Activated naive CD8-positive, alpha-beta T cell treated with anti-CD3 and anti-CD28 coated beads for 36 hours (primary cell): ENCODE data around the gene MORN4. TPM values are rescaled to one million over a fixed set of nuclear protein-coding genes. Genes with fewer than 3 reads are reported as not detected.

Experiments used
- DNase-seq: peaks from one replicate; pipeline ENCODE4 v3.0.0; 2021
- H3K27ac Mint-ChIP-seq: one replicate; pipeline ENCODE4 v1.8.0; 2022; ENCODE audit warnings: mild to moderate bottlenecking, moderate library complexity, mixed read lengths
- H3K27me3 Mint-ChIP-seq: one replicate; pipeline ENCODE4 v1.8.0; 2022; ENCODE audit warnings: mild to moderate bottlenecking, mixed read lengths
- H3K36me3 Mint-ChIP-seq: one replicate; pipeline ENCODE4 v1.8.0; 2021; ENCODE audit warnings: mild to moderate bottlenecking, mixed read lengths
- H3K4me1 Mint-ChIP-seq: one replicate; pipeline ENCODE4 v1.8.0; 2021; ENCODE audit warnings: mixed read lengths
- H3K4me3 Mint-ChIP-seq: one replicate; pipeline ENCODE4 v1.8.0; 2022; ENCODE audit warnings: mild to moderate bottlenecking, moderate library complexity, mixed read lengths
- H3K9me3 Mint-ChIP-seq: one replicate; pipeline ENCODE4 v1.8.0; 2022; ENCODE audit warnings: mixed read lengths
- total RNA-seq, 2 experiments: library from RNA; stranded (reverse); gene quantifications; one replicate each; pipeline ENCODE4 v1.2.3, GENCODE V29; 2021

Gene MORN4
- total RNA-seq, 2 experiments from 2014 or later: 3.0 to 3.4 TPM

DNA sequence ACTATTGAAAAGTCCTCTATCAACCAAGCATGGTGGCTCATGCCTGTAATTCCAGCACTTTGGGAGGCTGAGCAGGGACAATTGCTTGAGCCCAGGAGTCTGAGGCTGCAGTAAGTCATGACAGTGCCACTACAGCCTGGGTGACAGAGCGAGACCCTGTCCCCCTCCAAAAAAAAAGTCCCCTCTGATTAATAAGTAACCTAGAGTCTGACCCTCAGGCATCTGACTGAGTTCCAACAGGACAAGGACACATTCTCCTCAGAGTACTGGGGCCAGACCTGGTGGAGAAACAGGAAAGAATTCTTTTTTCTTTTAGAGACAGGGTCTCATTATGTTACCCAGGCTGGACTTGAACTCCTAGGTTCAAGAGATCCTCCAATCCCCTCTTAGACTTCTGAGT, 10.0 kb downstream of the MORN4 start:
- Mint-ChIP-seq H3K4me1 (no peaks in the 10 kb centered on the region), H3K36me3 (no peaks in the 10 kb centered on the region), H3K4me3 (no peak overlapping the region), H3K9me3 (no peaks in the 10 kb centered on the region), H3K27ac (no peak overlapping the region), H3K27me3 (no peaks in the 10 kb centered on the region)
- DNase-seq: no peak

DNA sequence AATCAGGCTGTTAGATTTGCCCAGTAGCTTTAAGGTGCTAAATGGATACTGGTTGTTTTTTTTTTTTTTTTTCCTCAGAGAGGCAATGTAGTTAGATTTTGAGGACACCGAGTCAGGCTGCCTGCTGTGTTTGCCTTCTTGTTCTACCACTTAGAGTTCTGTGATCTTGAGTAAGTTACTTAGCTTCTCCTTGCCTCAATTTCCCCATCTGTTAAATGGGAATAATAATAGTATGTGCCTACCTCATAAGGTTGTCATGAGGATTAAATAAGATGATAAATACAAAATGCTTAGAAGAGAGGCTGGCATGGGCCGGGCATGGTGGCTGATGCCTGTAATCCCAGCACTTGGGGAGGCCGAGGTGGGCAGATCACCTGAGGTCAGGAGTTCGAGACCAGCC, 14.6 kb downstream of the MORN4 start:
- DNase-seq: no peak
- H3K36me3 Mint-ChIP-seq: no peaks in the 10 kb centered on the region
- no peaks in the 10 kb centered on the region for H3K4me1 Mint-ChIP-seq
- H3K9me3 Mint-ChIP-seq: no peaks in the 10 kb centered on the region
- no peak overlapping the region for H3K4me3 Mint-ChIP-seq
- H3K27me3 Mint-ChIP-seq: no peaks in the 10 kb centered on the region
- H3K27ac Mint-ChIP-seq: no peak overlapping the region

DNA sequence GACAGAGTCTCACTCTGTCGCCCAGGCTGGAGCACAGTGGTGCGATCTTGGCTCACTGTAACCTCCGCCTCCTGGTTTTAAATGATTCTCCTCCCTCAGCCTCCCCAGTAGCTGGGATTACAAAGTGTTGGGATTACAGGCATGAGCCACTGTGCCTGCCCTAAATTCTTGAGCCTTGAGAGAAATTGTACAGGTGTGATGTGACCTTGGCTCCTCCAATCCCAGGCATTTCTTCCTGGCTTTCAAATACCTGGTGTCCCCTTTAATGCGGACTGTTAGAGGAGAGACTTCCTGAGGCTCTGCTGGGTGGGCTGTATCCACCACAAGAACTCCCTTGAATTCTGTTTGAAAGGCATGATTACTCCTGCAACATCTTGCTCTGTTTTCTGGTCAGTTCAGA, 15.0 kb downstream of the MORN4 start:
- no peak overlapping the region for H3K4me3 Mint-ChIP-seq
- no peak overlapping the region for H3K27ac Mint-ChIP-seq
- no peaks in the 10 kb centered on the region for H3K4me1 Mint-ChIP-seq
- no peaks in the 10 kb centered on the region for H3K9me3 Mint-ChIP-seq
- DNase-seq: no peak
- H3K27me3 Mint-ChIP-seq: no peaks in the 10 kb centered on the region
- H3K36me3 Mint-ChIP-seq: no peaks in the 10 kb centered on the region

DNA sequence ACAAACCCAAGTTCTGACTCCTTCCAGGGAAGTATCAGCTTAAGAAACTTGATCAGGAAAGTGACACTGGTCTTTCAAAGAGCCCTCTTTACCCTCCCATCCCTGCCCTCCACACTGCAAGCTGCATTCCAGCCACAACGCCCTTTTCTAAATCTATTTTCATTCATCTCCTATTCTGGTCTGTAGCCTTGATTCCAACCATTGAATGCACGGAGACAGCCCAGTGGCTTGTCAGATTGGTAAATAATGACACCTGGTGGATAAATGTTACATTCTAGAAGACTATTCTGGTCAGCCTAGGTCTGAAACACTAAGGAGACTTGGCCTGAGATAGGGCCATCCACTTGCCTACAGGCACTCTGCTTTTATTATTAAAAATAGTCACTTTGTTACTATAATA, 20.9 kb downstream of the MORN4 start:
- Mint-ChIP-seq H3K36me3 (no peaks in the 10 kb centered on the region), H3K27ac (no peak overlapping the region), H3K9me3 (no peaks in the 10 kb centered on the region), H3K4me1 (no peaks in the 10 kb centered on the region), H3K4me3 (no peak overlapping the region), H3K27me3 (no peaks in the 10 kb centered on the region)
- DNase-seq: no peak

DNA sequence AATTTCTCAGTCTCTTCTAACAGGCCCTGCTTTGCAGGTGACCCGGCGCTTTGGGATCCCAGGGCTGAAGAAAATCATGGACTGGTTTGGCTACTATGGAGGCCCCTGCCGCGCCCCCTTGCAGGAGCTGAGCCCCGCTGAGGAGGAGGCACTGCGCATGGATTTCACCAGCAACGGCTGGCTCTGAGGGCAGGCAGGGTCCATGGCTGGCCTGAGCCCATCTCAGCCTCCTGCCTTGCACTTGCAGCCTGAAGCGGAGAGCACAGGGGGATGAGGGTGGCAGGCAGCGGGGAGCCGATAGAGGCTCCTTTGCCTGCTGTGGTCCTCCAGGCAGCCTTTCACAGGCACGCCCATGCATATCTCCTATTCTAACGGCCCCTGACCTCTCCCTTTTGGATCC, 21.8 kb downstream of the MORN4 start:
- Mint-ChIP-seq H3K27ac (no peak overlapping the region), H3K4me1 (no peaks in the 10 kb centered on the region), H3K36me3 (no peaks in the 10 kb centered on the region), H3K27me3 (no peaks in the 10 kb centered on the region), H3K4me3 (no peak overlapping the region), H3K9me3 (no peaks in the 10 kb centered on the region)
- DNase-seq: no peak

DNA sequence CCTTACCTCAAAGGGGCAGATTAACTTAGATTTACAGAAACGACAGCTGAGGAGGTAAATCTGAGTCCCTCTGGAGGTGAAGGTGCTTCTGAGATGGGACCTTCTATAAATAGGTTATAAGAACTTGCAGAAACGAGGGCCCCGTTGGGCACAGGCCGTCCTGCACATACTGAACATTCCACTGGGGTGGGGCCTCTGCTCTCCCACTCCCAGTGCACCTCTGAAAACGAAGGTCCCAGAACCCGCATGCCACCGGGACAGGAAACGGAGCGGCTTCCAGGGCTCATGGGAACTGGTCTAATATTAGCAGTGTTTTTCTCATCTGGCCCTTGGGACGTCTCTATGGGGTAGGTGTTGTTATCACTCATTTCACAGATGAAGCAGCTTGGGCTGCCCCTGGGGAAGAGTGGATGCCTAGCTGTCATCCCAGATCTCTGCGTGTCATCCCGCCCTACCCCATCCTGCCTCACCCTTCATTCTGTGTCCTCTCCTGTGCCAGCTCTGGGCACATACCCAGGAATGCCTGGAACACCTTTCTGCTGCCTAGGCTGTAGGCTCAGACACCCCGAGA, 24.2 kb downstream of the MORN4 start:
- H3K4me1 Mint-ChIP-seq: no peaks in the 10 kb centered on the region

DNA sequence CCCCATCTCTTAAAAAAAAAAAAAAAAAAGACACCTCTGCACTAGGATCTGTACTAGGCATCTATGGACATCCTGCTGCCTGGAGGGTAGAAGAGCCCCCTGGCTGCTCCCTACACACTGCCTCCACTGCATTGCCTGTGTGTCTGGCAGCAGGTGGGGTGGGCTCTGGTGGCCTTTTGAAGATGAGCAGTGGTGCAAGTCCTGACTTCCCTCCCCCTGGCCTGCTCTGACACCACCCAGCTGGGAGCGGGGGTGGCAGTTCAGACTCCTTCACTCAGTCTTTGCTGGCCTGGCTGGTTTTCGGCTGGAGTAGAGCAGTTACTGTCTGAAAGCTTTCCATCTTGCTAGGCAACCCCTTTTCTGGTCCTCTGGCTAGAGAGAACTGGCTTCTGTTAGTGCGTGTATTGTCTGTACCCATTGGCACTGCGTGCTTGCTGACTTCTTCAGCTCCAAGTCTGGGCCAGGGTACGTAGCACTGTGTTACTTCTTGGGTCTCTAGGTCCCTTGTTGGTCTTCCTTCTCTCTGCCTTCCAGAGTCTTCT, 26.1 kb downstream of the MORN4 start:
- no peaks in the 10 kb centered on the region for H3K36me3 Mint-ChIP-seq

More for the DNA sequence above, 24.2 kb downstream of the MORN4 start:
- Mint-ChIP-seq H3K27ac (no peak overlapping the region), H3K27me3 (no peaks in the 10 kb centered on the region), H3K4me3 (no peak overlapping the region), H3K36me3 (no peaks in the 10 kb centered on the region), H3K9me3 (no peaks in the 10 kb centered on the region)
- no peak for DNase-seq

DNA sequence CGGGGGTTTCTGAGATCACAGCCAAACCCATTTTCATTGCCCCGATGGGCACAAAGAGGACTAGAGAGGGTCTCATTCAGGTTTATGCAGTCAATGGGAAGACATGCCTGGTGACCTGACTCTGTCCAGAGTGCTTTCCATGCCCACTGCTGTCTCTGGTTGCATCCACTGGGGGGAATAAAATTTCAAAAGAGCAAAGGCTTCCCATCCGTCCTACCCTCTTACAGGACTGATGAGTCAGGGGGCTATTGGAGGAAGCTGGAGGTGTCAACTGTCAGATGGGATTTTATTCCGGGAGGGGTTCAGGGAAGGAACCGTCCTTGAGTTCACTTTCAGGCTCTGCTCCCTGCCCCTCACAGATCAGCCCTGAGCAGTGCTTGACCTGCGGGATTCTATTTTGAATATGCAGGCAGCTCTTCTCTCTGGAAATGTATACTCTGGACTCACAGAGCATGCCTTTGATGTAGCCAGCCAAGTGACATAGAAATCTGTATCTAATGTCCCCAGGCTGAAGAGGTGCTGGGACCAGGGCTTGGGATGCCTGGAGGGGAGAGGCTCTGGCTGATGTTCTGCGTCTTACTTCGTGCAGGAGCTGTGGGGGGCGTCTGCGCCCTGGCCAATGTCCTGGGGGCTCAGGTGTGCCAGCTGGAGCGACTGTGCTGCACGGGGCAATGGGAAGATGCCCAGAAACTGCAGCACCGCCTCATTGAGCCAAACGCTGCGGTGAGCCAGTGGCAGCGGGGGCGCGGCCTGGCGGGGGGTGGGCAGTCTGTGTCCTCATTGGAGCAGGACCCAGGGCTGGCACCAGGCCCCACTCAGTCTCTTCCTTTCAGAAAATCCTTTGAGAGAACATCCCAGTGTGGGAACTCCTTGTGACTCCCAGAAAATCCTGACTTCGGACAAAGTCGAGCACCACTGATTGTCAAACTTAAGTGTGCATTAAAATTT, 31.8 kb downstream of the MORN4 start:
- Mint-ChIP-seq H3K4me3 (no peak overlapping the region), H3K36me3 (no peaks in the 10 kb centered on the region), H3K4me1 (no peaks in the 10 kb centered on the region), H3K27ac (no peak overlapping the region), H3K9me3 (no peaks in the 10 kb centered on the region), H3K27me3 (no peaks in the 10 kb centered on the region)
- no peak for DNase-seq

More for the DNA sequence above, 26.1 kb downstream of the MORN4 start:
- DNase-seq: no peak
- Mint-ChIP-seq H3K27ac (no peak overlapping the region), H3K27me3 (no peaks in the 10 kb centered on the region), H3K4me3 (no peak overlapping the region), H3K9me3 (no peaks in the 10 kb centered on the region), H3K4me1 (no peaks in the 10 kb centered on the region)

DNA sequence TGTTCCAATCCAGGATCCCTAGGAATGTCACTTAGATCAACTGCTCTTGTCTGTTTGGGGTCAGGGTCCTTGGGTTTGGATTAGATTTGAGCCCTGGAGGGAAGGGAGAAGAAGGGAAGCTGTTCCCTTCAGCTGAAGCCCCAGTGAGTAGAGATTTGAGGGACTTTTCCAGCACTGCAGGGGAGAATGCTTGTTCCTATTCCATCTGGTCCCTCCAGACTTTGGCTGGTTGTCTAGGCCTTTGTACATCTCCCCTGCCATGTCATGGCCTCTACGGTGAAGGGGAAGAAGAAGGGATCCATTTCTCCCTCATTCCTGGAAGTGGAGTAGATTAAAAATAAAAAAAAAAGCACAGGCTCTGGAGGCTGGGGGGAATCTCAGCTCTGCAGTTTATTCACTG, 32.7 kb downstream of the MORN4 start:
- Mint-ChIP-seq H3K4me3 (no peak overlapping the region), H3K4me1 (no peaks in the 10 kb centered on the region), H3K27ac (no peak overlapping the region), H3K9me3 (no peaks in the 10 kb centered on the region), H3K36me3 (no peaks in the 10 kb centered on the region), H3K27me3 (no peaks in the 10 kb centered on the region)
- DNase-seq: no peak

DNA sequence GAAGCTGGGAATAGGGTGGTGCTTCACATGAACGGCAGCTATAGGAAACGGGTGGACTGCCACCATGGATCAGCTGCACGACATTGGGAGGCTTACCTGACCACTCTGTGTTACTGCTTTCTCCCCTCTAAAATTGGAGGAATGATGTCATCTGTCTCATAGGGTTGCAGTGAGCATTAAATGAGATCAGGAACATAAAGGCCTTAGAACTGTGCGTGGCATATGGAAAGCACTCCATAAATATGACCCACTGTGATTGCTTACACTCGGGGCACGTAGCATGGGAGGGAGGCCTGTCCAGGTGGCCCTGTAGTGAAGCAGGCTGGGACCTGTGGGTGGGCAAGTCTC, 34.1 kb downstream of the MORN4 start:
- DNase-seq: no peak
- no peaks in the 10 kb centered on the region for H3K27me3 Mint-ChIP-seq
- H3K9me3 Mint-ChIP-seq: no peaks in the 10 kb centered on the region
- no peaks in the 10 kb centered on the region for H3K4me1 Mint-ChIP-seq
- H3K4me3 Mint-ChIP-seq: no peak overlapping the region
- no peaks in the 10 kb centered on the region for H3K36me3 Mint-ChIP-seq
- H3K27ac Mint-ChIP-seq: no peak overlapping the region

DNA sequence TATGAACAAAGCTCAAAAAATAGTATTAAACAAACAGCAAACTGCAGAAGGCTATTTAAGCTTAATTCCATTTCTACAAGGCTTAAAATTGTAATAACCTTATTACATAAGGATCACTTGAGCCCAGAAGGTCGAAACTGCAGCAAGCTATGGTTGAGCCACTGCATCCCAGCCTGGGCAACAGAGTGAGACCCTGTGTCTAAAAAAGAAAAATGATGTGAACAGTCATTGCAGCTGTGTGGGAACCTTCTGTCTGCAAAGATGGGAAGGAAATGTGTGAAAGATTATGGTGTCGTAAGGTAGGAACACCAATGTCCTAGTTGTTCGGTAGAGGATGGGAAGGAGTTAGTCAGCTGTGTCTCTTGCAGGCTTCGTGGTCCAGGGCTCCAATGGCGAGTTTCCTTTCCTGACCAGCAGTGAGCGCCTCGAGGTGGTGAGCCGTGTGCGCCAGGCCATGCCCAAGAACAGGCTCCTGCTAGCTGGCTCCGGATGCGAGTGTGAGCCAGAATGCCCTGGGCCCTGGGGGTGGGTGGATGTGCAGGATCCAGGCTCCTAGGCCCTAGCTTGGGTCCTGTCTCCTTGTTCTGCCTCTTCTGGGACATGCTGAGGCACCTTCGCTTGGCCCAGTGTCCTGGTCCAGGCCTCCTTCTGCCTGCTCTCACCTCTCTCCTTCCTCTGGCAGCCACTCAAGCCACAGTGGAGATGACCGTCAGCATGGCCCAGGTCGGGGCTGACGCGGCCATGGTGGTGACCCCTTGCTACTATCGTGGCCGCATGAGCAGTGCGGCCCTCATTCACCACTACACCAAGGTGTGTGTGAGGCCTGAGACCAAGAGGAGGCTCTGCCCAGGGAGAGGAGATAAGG, 34.7 kb downstream of the MORN4 start:
- Mint-ChIP-seq H3K4me1 (no peaks in the 10 kb centered on the region), H3K27me3 (no peaks in the 10 kb centered on the region), H3K9me3 (no peaks in the 10 kb centered on the region), H3K4me3 (no peak overlapping the region), H3K36me3 (no peaks in the 10 kb centered on the region), H3K27ac (no peak overlapping the region)
- no peak for DNase-seq

DNA sequence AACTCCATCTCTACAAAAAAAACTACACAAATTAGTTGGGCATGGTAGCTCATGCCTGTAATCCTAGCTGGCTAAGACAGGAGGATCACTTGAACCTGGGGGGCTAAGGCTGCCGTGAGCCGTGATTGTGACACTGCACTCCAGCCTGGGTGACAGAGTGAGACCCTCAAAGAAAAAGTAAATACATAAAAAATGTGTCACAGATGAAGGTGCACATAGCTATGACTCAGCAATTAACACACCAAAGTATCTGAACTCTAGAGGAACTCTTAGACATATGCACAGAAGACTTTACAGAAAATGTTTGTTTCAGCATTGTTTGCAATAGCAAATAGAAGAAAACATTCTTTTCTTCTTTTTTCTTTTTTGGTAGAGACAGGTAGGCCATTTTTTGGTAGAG, 35.5 kb downstream of the MORN4 start:
- no peaks in the 10 kb centered on the region for H3K36me3 Mint-ChIP-seq
- no peak overlapping the region for H3K27ac Mint-ChIP-seq
- no peak for DNase-seq
- no peaks in the 10 kb centered on the region for H3K9me3 Mint-ChIP-seq
- H3K4me3 Mint-ChIP-seq: no peak overlapping the region
- H3K4me1 Mint-ChIP-seq: no peaks in the 10 kb centered on the region
- no peaks in the 10 kb centered on the region for H3K27me3 Mint-ChIP-seq

DNA sequence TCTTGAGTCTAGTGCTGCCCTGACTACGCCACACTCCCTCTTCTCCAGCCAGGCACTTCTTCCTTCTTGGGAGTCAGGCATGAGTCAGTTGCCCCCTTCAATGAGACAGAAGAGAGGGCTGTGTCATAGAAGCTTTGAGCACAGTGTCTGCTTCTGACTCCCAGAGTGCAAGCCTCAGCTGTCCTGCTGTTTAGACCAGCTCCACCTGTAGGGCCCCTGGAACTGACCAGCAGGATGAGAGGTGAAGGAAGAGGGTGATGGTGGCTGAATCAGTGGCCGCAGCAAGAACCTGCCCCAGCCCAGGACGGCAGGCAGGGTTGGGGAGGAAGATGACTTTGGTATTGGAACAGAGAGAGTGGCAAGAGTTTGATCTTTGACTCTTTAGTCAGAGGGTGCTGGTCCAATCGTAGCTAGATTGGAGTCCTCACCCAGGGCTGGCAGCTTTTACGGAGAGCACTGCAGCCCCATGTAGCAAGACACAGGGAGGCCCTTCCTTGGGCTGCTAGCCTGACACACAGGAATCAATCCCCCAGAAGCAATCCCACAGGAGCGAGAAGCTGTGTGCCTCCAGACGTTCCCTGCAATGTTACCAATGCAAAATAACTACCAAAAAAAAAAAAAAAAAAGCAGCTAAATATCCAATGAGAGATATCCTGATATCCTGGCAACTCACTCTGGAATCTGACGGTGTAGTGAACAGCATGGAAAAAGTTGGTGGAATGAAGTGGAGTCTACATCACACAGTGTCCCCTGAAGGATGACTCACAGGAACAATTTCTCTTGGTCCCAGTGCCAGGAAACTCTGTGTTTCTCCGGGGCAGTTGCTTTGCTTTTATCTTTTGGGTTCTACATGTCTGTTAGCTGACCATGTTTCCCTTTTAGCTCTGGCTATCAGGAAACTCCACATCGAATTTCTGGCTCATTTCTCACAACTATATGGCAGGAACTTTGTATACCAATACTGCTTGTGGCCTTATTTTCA, 36.9 kb downstream of the MORN4 start:
- H3K27me3 Mint-ChIP-seq: no peaks in the 10 kb centered on the region
- no peak for DNase-seq
- no peaks in the 10 kb centered on the region for H3K9me3 Mint-ChIP-seq
- H3K4me3 Mint-ChIP-seq: no peak overlapping the region
- no peaks in the 10 kb centered on the region for H3K36me3 Mint-ChIP-seq
- H3K4me1 Mint-ChIP-seq: no peaks in the 10 kb centered on the region
- H3K27ac Mint-ChIP-seq: no peak overlapping the region

DNA sequence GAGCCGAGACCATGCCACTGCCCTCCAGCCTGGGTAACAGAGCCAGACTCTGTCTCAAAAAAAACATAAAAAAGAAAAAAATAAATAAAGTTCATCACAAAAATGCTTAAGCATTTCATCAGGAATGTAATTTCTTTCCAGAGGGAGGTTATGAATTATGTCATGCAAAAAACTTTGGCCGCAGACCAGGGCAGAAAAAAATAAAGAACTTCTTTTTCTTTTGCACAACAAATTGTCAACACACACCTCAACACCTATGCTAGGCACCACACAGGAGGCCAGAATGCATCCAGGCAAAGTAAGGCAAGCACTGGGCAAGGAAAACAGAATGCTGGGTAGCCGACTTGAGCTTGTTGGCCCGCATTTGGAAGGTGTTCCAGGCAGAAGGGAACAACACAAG, 39.9 kb downstream of the MORN4 start:
- Mint-ChIP-seq H3K27ac (no peak overlapping the region), H3K27me3 (no peaks in the 10 kb centered on the region), H3K36me3 (no peaks in the 10 kb centered on the region)

More for the DNA sequence above, 39.9 kb downstream of the MORN4 start:
- Mint-ChIP-seq H3K4me1 (no peaks in the 10 kb centered on the region), H3K9me3 (no peaks in the 10 kb centered on the region), H3K4me3 (no peak overlapping the region)
- no peak for DNase-seq
